B cell (primary cell): ENCODE data around the gene LRSAM1. TPM values are rescaled to one million over a fixed set of nuclear protein-coding genes. Genes with fewer than 3 reads are reported as not detected.

Source experiments
- ATAC-seq: fragments of 200-7000 bp; cut with Tn5 transposase; one replicate; pipeline ENCODE4 v1.10.0; 2021; ENCODE audit warnings: low read depth, mild to moderate bottlenecking, moderate number of reproducible peaks, moderate library complexity
- CTCF ChIA-PET: fragments of 350-600 bp; sonication (Branson Sonifier 250); formaldehyde crosslinking; loops from one replicate; lab custom pipeline; 2021; ENCODE audit warnings: antibody characterized with exemption, inconsistent platforms; lab: Charles Lee
- POLR2A ChIA-PET: fragments of 350-600 bp; sonication (Branson Sonifier 250); formaldehyde crosslinking; loops from one replicate; lab custom pipeline; 2021; ENCODE audit warnings: antibody characterized with exemption; lab: Charles Lee
- DNase-seq: peaks from one replicate; pipeline ENCODE4 v3.0.0; 2013
- H2AFZ ChIP-seq: 2 replicates; pipeline ENCODE4 v1.6.1; 2012; ENCODE audit warnings: mild to moderate bottlenecking, low read depth, low read length; ENCODE audit not compliant: insufficient read depth, poor library complexity, severe bottlenecking
- H3K27ac ChIP-seq, 2 donors: 1 replicate in 1 of 2; 2 replicates in 1 of 2; pipeline ENCODE4 v1.5.1; 2012 to 2013; ENCODE audit warnings: low read length in 2 of 2, mild to moderate bottlenecking in 2 of 2, moderate library complexity in 1 of 2
- H3K27me3 ChIP-seq, 4 experiments: fragments of 200-600 bp in 1 of 4; sonication (generic) in 1 of 4; replicated peaks in 1 of 4; 1 replicate in 2 of 4; 2 replicates in 2 of 4; pipeline versions ENCODE4 v1.6.1 to v1.7.0; 2013 to 2016; ENCODE audit warnings: low read length in 3 of 4, mild to moderate bottlenecking in 2 of 4, mixed read lengths in 1 of 4, moderate library complexity in 1 of 4; ENCODE audit not compliant: insufficient read depth in 4 of 4, control insufficient read depth in 3 of 4; ENCODE audit errors: control extremely low read depth in 1 of 4
- H3K36me3 ChIP-seq, 2 experiments: replicated peaks in 1 of 2; 1 replicate in 1 of 2; 2 replicates in 1 of 2; pipeline versions ENCODE4 v1.6.1 to v1.7.1; 2013; ENCODE audit warnings: low read length in 1 of 2; ENCODE audit not compliant: insufficient read depth in 2 of 2, control insufficient read depth in 1 of 2; ENCODE audit errors: control extremely low read depth in 1 of 2, extremely low read depth in 1 of 2
- H3K4me1 ChIP-seq, 2 donors: fragments of 200-600 bp in 1 of 2; sonication (generic) in 1 of 2; 1 replicate in 1 of 2; 2 replicates in 1 of 2; pipeline versions ENCODE4 v1.5.1 to v1.6.1; 2013 to 2017; ENCODE audit warnings: low read length in 2 of 2; ENCODE audit not compliant: control insufficient read depth in 2 of 2, insufficient read depth in 2 of 2
- H3K4me2 ChIP-seq: replicated peaks from 2 replicates; pipeline ENCODE3; 2012; ENCODE audit warnings: mild to moderate bottlenecking, low read depth, low read length; ENCODE audit not compliant: poor library complexity, severe bottlenecking
- H3K4me3 ChIP-seq, 5 experiments: fragments of 200-600 bp in 1 of 5; sonication (generic) in 1 of 5; 1 replicate in 3 of 5; 2 replicates in 2 of 5; pipeline versions ENCODE4 v1.5.1 to v1.7.0; 2011 to 2016; ENCODE audit warnings: low read length in 4 of 5, mild to moderate bottlenecking in 4 of 5, low read depth in 2 of 5, control low read depth in 1 of 5, moderate library complexity in 1 of 5; ENCODE audit not compliant: insufficient read depth in 1 of 5; ENCODE audit errors: control extremely low read depth in 1 of 5, extremely low read depth in 1 of 5
- H3K79me2 ChIP-seq: fragments of 200-600 bp; sonication (generic); one replicate; pipeline ENCODE4 v1.6.0; 2016; ENCODE audit warnings: low read length; ENCODE audit not compliant: control insufficient read depth, insufficient read depth
- H3K9ac ChIP-seq: fragments of 200-600 bp; sonication (generic); 2 replicates; pipeline ENCODE4 v1.6.1; 2017; ENCODE audit warnings: mild to moderate bottlenecking, low read length, moderate library complexity
- H3K9me3 ChIP-seq, 3 donors: one replicate each; pipeline versions ENCODE4 v1.6.1 to v1.7.1; 2013; ENCODE audit warnings: low read length in 2 of 3; ENCODE audit not compliant: control insufficient read depth in 2 of 3, insufficient read depth in 1 of 3; ENCODE audit errors: control extremely low read depth in 1 of 3
- H4K20me1 ChIP-seq: 2 replicates; pipeline ENCODE4 v1.6.0; 2012; ENCODE audit warnings: mild to moderate bottlenecking, low read length; ENCODE audit not compliant: insufficient read depth, control insufficient read depth, poor library complexity, severe bottlenecking
- H3K27ac Mint-ChIP-seq: one replicate; pipeline ENCODE4 v1.8.0; 2021; ENCODE audit warnings: mixed read lengths
- H3K27me3 Mint-ChIP-seq: one replicate; pipeline ENCODE4 v1.8.0; 2021; ENCODE audit warnings: mixed read lengths
- H3K4me1 Mint-ChIP-seq: one replicate; pipeline ENCODE4 v1.8.0; 2021; ENCODE audit warnings: mixed read lengths
- H3K4me3 Mint-ChIP-seq: one replicate; pipeline ENCODE4 v1.8.0; 2021; ENCODE audit warnings: mixed read lengths
- H3K9me3 Mint-ChIP-seq: one replicate; pipeline ENCODE4 v1.8.0; 2022; ENCODE audit warnings: mixed read lengths; ENCODE audit not compliant: insufficient read depth
- CTCF ChIP-seq: fragments of 200-600 bp; IDR thresholded peaks from one replicate; pipeline ENCODE4 v1.8.0; 2022; ENCODE audit warnings: antibody characterized with exemption, mild to moderate bottlenecking
- EZH2 ChIP-seq: IDR thresholded peaks from 2 replicates; pipeline ENCODE4 v1.6.1; 2012; ENCODE audit warnings: borderline replicate concordance, low read depth, mild to moderate bottlenecking, moderate library complexity, low read length; ENCODE audit not compliant: insufficient read depth, poor library complexity, severe bottlenecking
- WGBS: methylation state at CpG from one replicate; pipeline ENCODE4 v1.1.5; 2013; ENCODE audit warnings: missing lambda C conversion rate; ENCODE audit not compliant: insufficient coverage; 5-methylcytosine and 5-hydroxymethylcytosine counted together
- intact Hi-C: fragments of 100-400 bp; cut with micrococcal nuclease; formaldehyde crosslinking; loops from one replicate; pipeline ENCODE4 v1.10.0; 2022
- polyA plus RNA-seq: library from polyadenylated mRNA; depleted of rRNA; stranded (reverse); fragments of >200 nt; gene quantifications from 2 replicates; pipeline ENCODE4 v1.2.3, GENCODE V29; 2012
- total RNA-seq, 2 donors: library from RNA; stranded (reverse); fragments of 120-200 nt in 1 of 2; gene quantifications; 1 replicate in 1 of 2; 2 replicates in 1 of 2; pipeline versions ENCODE4 v1.2.3 to v1.2.4, GENCODE V29; 2013 to 2022

Gene LRSAM1
- total and polyA plus RNA-seq, 2 donors (not counting 1 experiment from before 2014, with no cell fraction given): 30.6 to 39.8 TPM

DNA sequence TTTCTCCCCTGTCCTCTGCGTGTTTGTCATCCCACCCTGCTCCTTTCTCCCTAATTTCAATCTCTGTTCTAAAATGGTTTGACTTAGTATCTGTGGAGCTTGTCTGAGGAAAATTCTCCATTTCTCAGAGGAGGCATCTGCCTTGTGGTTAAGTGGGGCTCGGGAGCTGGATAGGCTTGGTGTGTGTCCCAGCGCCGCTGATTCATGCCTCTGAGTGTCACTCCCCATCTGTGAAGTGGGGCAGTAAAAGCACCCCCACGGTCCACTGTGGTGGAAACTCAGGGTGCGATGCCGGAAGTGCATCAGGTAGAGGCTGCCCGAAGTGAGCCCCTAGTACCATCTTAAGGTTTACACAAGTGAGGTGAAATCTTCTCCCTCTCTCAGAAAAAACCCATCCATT, 37.6 kb downstream of the LRSAM1 start:
- Mint-ChIP-seq H3K9me3 (no peaks in the 10 kb centered on the region), H3K27ac (no peak overlapping the region), H3K4me1 (no peaks in the 10 kb centered on the region), H3K27me3 (no peaks in the 10 kb centered on the region), H3K4me3 (no peak overlapping the region)
- TF ChIP-seq EZH2 (no peak), CTCF (no peak)
- Histone ChIP-seq H3K9me3 (no peaks in the 10 kb centered on the region), H3K4me1 (no peaks in the 10 kb centered on the region), H3K36me3 (peaks cover 1 to 63% of the 10 kb centered on the region in 2 experiments), H3K79me2 (no peaks in the 10 kb centered on the region), H2AFZ (no peak overlapping the region), H4K20me1 (no peaks in the 10 kb centered on the region), H3K27me3 (no peaks in the 10 kb centered on the region), H3K4me2 (no peak overlapping the region), H3K4me3 (no peak overlapping the region), H3K27ac (no peak overlapping the region), H3K9ac (no peak overlapping the region)
- POLR2A ChIA-PET: no interaction called here
- CTCF ChIA-PET: interaction anchor here (0.7 kb wide), 1 partner anchor 384 kb away, joined by 3 read pairs; no protein-coding TSS in a partner anchor
- DNase-seq (no peak), ATAC-seq (no peak)
- intact Hi-C loops: no loop called here
- WGBS: 97% methylated on average over 7 of the region's 8 CpGs

- intact Hi-C loops: no loop called here
- Histone ChIP-seq H4K20me1 (no peaks in the 10 kb centered on the region), H3K4me3 (no peak overlapping the region), H2AFZ (no peak overlapping the region), H3K9ac (no peak overlapping the region), H3K27me3 (no peaks in the 10 kb centered on the region), H3K4me1 (no peaks in the 10 kb centered on the region), H3K27ac (no peak overlapping the region), H3K4me2 (no peak overlapping the region), H3K79me2 (no peaks in the 10 kb centered on the region), H3K36me3 (peaks cover 1 to 64% of the 10 kb centered on the region in 2 experiments), H3K9me3 (no peaks in the 10 kb centered on the region)
- POLR2A ChIA-PET: no interaction called here
- H3K4me1 Mint-ChIP-seq: no peaks in the 10 kb centered on the region
- ATAC-seq (no peak), DNase-seq (no peak)
- CTCF ChIA-PET: interaction anchor here (1.0 kb wide), 1 partner anchor 15 kb away, joined by 5 read pairs; no protein-coding TSS in a partner anchor
- H3K27ac Mint-ChIP-seq: no peak overlapping the region
- no peaks in the 10 kb centered on the region for H3K27me3 Mint-ChIP-seq
- TF ChIP-seq CTCF: no peak
- no peak for TF ChIP-seq EZH2
- H3K9me3 Mint-ChIP-seq: no peaks in the 10 kb centered on the region
- WGBS: 98% methylated on average over 16 of the region's 22 CpGs
- H3K4me3 Mint-ChIP-seq: no peak overlapping the region
Measured at GRCh38 chr9:127489471-127490115, 38.3 kb downstream of the LRSAM1 start.
